ENCODE data around the gene B9D1.

DNA sequence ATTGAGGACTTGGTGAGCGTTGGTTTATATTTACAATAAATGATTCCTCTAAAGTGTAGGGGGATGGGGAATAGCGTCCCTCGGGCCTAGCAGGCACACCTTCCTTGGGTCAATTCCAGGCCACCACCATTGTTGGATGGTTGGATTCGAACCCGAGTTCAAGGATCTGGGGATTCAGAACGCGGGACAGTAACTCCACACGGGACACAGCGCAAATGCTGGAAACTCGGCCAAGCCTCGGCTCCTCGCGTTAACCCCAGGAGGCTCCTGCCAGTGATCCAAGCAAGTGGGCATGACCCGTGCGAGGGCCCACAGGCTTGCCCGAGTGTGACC is 613 bp downstream of the B9D1 start:
- TF ChIP-seq, protein P1, sequence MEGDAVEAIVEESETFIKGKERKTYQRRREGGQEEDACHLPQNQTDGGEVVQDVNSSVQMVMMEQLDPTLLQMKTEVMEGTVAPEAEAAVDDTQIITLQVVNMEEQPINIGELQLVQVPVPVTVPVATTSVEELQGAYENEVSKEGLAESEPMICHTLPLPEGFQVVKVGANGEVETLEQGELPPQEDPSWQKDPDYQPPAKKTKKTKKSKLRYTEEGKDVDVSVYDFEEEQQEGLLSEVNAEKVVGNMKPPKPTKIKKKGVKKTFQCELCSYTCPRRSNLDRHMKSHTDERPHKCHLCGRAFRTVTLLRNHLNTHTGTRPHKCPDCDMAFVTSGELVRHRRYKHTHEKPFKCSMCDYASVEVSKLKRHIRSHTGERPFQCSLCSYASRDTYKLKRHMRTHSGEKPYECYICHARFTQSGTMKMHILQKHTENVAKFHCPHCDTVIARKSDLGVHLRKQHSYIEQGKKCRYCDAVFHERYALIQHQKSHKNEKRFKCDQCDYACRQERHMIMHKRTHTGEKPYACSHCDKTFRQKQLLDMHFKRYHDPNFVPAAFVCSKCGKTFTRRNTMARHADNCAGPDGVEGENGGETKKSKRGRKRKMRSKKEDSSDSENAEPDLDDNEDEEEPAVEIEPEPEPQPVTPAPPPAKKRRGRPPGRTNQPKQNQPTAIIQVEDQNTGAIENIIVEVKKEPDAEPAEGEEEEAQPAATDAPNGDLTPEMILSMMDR (conservative IDR thresholded peaks at IDR 0.05 in 1 of 2, IDR thresholded peaks at IDR 0.05 in 1 of 2; ENCODE audit: extremely low read depth in 1 of 2, insufficient read depth in 1 of 2, low read depth in 1 of 2, low read length in 2 of 2), result no peak
- no peak for TF ChIP-seq EZH2 (IDR thresholded peaks at IDR 0.05; ENCODE audit: borderline replicate concordance, low read length)

Measured in mammary epithelial cell (primary cell).